Measurements from ENCODE around the gene LRP10.

- TF ChIP-seq POLR2A (IDR thresholded peaks at IDR 0.05; ENCODE audit: low read length) (no peak), GATA1 (IDR thresholded peaks at IDR 0.05; ENCODE audit: low read depth, low read length) (no peak)
These were observed 49.4 kb upstream of the LRP10 start for GRCh38 chr14:22822016-22822570.
